Spleen (tissue), 7 donors: ENCODE data around the gene DHX34.

ENCODE experiments used
- POLR2AphosphoS5 ChIP-seq, 3 donors: sonication (generic); formaldehyde crosslinking; IDR thresholded peaks; one replicate each; pipeline ENCODE4 v1.5.1; 2017; ENCODE audit warnings: antibody characterized with exemption in 3 of 3
- TF ChIP-seq, protein P1 (sequence below), 11 experiments: fragments of 200-600 bp in 7 of 11; fragments of 450-650 bp in 4 of 11; sonication (generic) in 4 of 11; IDR thresholded peaks in 8 of 11; conservative IDR thresholded peaks in 3 of 11; 1 replicate in 7 of 11; 2 replicates in 4 of 11; pipeline versions ENCODE4 v1.4.0 to v1.8.0; 2016 to 2021; ENCODE audit warnings: antibody characterized with exemption in 11 of 11, inconsistent platforms in 4 of 11, mild to moderate bottlenecking in 1 of 11
- donor health status: DM: no; HTN: no; CAD: no; lungs with moderate emphysema.
- donor health status: DM: no; HTN: no; CAD: no.
- donor health status: DM: no; HTN: no; CAD: no.

DNA sequence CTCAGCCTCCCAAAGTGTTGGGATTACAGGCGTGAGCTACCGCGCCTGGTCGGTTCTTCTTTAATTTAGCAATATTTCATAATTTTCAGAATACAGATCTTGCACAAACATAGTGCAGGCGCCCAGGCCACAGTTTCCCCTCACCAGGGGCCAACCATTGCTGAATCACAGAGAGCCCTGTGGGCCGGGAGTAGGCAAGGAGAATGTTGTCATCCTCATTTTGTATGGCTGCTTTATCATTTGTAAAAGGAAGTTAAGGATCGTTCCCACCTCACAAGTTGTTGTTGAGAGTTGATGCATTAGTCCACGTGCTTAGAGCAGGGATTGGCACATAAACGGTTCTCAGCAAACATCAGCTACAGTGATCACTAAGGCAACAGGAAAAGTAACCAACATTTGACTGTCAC lies 40.0 kb downstream of the DHX34 start:
- TF ChIP-seq POLR2AphosphoS5 (IDR thresholded peaks at IDR 0.05), result peak in 1 of 3 donors; percentile 48
- TF ChIP-seq, protein P1, sequence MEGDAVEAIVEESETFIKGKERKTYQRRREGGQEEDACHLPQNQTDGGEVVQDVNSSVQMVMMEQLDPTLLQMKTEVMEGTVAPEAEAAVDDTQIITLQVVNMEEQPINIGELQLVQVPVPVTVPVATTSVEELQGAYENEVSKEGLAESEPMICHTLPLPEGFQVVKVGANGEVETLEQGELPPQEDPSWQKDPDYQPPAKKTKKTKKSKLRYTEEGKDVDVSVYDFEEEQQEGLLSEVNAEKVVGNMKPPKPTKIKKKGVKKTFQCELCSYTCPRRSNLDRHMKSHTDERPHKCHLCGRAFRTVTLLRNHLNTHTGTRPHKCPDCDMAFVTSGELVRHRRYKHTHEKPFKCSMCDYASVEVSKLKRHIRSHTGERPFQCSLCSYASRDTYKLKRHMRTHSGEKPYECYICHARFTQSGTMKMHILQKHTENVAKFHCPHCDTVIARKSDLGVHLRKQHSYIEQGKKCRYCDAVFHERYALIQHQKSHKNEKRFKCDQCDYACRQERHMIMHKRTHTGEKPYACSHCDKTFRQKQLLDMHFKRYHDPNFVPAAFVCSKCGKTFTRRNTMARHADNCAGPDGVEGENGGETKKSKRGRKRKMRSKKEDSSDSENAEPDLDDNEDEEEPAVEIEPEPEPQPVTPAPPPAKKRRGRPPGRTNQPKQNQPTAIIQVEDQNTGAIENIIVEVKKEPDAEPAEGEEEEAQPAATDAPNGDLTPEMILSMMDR (IDR thresholded peaks at IDR 0.05 in 8 of 11, conservative IDR thresholded peaks at IDR 0.05 in 3 of 11), result peak in 1 of 11 experiments; percentile 16
